Muscle of back (tissue), 13 donors: ENCODE results near the gene KCNMB1. TPM values are rescaled to one million over a fixed set of nuclear protein-coding genes. Genes with fewer than 3 reads are reported as not detected.
A peak's percentile ranks its signal among the peaks of the same experiment; 100 is the strongest.

ENCODE experiments used
- DNase-seq, 3 donors: peaks; one replicate each; pipeline versions ENCODE4 v3.0.0 to v3.0.0-alpha.2; 2013
- long read RNA-seq, 9 donors: transcript quantifications; one replicate each; lab custom pipeline, GENCODE V29; 2026
- polyA plus RNA-seq, 10 donors: library from polyadenylated mRNA; unstranded; fragments of 120-200 nt; gene quantifications; one replicate each; pipeline ENCODE4 v1.2.1, GENCODE V29; 2013; ENCODE audit not compliant: insufficient read length in 10 of 10

Gene KCNMB1, protein sequence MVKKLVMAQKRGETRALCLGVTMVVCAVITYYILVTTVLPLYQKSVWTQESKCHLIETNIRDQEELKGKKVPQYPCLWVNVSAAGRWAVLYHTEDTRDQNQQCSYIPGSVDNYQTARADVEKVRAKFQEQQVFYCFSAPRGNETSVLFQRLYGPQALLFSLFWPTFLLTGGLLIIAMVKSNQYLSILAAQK
- under 1 TPM; 0.30 to 0.83 (median 0.55) TPM for polyA plus RNA-seq
- long read RNA-seq, donor 1: 0 reads
- long read RNA-seq, donor 2, full-length matches to known transcripts: 1 of 1 reads
- long read RNA-seq, donor 2, partial matches to known transcripts: 0 of 1 reads
- long read RNA-seq, donor 2, other reads (novel, unspliced or antisense): 0 of 1 reads
- long read RNA-seq, donor 3: 0 reads
- long read RNA-seq, donor 4, full-length matches to known transcripts: 2 of 2 reads
- long read RNA-seq, donor 4, partial matches to known transcripts: 0 of 2 reads
- long read RNA-seq, donor 4, other reads (novel, unspliced or antisense): 0 of 2 reads
- long read RNA-seq, donor 5, full-length matches to known transcripts: 2 of 2 reads
- long read RNA-seq, donor 5, partial matches to known transcripts: 0 of 2 reads
- long read RNA-seq, donor 5, other reads (novel, unspliced or antisense): 0 of 2 reads
- long read RNA-seq, donor 6, full-length matches to known transcripts: 1 of 1 reads
- long read RNA-seq, donor 6, partial matches to known transcripts: 0 of 1 reads
- long read RNA-seq, donor 6, other reads (novel, unspliced or antisense): 0 of 1 reads
- long read RNA-seq, donor 7, full-length matches to known transcripts: 2 of 2 reads
- long read RNA-seq, donor 7, partial matches to known transcripts: 0 of 2 reads
- long read RNA-seq, donor 7, other reads (novel, unspliced or antisense): 0 of 2 reads
- long read RNA-seq, donor 8, full-length matches to known transcripts: 2 of 2 reads
- long read RNA-seq, donor 8, partial matches to known transcripts: 0 of 2 reads
- long read RNA-seq, donor 8, other reads (novel, unspliced or antisense): 0 of 2 reads
- long read RNA-seq, donor 9: 0 reads

DNA sequence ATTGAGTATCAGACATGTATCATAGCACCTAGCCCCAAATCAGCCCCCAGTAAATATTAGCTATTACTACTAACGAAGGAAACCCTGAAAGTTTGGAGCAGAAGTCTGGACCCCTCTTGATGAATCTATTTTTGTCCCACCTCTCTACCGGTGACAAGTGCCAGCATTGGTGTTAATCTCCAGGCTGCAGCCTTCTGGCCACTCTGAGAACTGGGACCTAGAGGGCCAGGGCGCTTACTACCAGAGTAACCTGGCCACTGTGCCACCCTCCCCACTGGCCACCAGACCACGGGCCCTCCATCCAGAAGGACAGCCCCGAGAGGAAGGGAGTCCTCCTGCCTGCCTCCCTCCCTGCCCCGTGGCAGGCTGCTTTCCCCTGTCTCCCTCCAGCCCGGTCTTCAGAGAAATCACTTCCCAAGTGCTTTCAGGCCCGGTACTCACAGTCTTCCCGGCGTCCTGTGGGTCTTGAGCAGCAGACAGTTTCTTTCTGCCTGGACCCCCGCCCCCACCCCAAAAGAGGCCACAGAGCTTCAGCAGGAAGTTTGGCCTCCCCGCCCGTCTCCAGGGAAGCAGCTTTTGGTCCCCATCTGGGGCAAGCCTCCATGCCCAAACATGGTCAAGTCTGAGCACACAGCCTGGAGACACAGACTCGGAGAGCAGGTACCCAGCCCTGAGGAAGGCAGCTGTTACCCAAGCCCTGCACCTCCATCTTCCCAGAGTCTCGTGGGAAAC, at the start of gene KCNMB1:
TSS of gene KCNMB1 (minus strand) at position 550 of the 732 bp plus-strand sequence. CDS start 3,920 bp downstream, outside the sequence.
- DNase-seq: peak in 1 of 3 donors; percentile 46

DNA sequence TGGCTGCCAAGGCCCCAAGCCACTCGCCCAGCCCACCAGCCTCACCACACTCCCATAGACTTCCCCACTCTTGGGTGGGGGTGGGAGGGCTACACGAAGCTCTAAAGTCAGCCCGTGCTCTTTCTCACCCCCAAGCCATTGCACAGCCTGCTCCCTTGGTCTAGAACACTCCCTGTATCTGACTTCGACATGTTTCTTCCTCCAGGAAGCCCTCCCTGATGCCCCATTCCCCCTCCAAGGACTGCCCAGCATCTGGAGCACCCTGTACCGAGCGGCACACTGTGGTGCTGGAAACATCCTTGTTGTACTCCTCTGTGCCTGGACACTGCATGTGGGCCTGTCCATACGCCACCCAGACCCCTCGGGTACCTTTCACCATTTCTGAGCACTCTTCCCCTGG, 49.4 kb upstream of the KCNMB1 start:
- DNase-seq: no peak

DNA sequence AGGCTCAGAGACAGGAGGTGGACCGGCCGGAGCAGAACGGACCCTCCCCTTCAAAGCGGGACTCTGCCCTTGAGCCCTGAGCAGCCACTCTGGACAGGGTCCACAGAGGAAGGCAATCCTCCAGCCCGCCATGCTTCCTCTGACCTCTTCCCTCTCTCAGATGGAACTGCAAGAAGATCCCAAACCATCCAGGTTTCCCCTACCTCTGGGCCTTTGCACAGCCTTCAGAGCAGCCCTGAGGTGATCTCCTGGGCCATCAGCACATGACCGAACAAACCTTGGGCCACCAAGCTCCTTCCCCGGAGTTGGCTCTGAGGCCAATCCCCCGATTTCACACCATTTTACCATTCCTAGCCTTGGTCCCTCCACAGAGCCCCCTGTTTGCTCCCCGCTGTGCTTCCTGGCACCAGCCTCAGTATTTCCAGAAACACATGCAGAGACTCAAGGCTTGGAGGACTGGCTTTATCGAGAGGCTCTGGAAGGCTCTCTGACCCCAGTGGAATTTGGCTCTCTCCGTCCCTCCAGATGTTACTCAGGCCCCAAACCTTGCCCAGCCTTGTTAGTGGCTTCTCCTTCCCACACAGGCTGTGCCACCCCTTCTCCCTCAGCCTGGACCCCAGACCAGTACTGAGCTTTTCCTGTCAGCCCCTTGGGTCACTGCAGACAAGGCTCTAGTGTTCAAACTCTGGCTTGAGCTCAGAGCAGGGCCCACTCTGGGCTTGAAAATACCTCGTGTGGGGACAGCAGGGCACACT, 48.6 kb upstream of the KCNMB1 start:
- no peak for DNase-seq

DNA sequence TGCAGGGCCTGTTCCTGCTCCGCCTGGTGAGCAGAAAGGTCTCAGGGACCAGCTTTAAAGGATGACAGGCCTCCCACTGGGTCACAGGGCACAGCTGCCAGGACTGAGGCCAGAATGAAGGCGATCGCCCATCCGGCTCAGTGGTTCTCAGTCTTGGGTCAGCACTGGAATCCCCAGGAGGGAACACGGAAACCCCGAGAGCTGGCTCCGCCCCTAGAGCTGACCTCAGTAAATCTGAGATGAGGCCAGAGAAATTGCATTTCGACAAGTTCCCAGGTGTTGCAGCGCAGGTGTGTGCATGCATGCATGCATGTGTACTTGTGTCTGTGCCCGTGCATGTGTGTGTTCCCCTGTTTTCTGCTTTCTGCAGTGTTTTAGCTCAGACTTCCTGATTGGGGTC, 47.2 kb upstream of the KCNMB1 start:
- no peak for DNase-seq

DNA sequence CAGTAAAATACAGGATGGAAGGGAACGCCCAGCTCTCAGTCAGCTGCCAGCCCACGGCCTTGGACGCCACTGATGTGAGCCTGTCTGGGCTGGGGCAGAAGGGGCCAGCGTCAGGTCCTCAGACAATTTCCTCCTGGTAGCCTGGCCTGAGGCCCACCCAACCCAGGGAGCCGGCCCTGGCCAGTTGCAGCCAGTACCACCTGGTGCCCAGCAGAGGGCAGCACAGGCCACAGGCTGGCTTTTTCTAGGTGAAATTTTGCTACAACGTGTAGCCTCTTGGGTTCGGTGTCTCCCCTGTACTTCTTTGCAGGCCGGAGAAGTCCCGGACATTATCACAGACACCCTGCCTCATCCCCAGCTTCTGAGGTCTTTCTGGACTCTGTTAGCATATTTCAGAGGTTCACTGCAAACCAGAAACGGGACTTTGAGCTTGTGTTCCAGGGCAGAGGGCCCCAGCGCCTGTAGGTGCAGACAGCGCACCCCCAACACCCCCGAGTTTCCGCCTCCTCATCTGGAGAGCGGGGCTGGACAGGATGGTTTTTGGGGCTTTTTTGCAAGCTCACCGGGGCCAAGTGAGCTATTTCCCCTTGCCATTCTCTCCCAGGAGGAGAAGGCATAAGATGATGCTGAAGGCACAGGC, 45.9 kb upstream of the KCNMB1 start:
- DNase-seq: peak; percentile 52 to 89 (median 83)

DNA sequence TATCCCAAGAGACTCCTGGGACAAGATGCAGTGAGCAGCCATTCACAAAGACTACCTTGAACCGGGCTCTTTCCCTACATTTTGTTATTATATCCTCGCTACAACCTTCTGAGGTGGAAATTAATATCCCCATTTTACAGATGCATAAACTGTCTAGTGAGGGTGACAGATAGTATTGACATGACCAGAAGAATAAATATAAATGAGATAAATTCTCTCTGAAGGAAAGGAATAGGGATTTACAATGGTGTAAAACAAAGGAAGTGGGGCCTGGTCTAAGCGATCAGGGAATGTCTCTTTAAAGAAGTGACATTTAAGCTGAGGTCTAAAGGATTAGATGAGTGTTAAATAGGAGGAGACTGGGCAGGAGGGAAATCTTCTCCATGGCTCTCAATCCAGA, 43.5 kb upstream of the KCNMB1 start:
- no peak for DNase-seq

DNA sequence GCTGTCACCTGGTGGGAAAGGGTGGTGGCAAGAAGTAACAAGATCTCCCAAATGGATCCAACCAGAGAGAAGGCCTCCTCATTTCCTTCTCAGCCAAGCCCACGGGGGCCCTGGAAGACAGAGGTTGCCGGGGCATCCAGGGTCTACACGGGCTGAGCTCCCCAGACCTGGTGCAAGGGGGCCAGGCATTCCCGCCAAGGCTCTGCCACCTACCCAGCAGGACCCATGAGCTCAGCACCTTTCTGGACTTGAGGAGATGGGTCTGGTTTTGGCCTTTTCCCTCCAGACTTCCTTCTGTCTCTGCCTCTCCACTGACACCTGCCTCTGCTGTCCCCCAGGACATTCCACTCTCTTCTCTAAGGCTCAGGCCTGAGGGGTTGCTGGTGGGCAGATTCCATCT, 42.4 kb upstream of the KCNMB1 start:
- no peak for DNase-seq

DNA sequence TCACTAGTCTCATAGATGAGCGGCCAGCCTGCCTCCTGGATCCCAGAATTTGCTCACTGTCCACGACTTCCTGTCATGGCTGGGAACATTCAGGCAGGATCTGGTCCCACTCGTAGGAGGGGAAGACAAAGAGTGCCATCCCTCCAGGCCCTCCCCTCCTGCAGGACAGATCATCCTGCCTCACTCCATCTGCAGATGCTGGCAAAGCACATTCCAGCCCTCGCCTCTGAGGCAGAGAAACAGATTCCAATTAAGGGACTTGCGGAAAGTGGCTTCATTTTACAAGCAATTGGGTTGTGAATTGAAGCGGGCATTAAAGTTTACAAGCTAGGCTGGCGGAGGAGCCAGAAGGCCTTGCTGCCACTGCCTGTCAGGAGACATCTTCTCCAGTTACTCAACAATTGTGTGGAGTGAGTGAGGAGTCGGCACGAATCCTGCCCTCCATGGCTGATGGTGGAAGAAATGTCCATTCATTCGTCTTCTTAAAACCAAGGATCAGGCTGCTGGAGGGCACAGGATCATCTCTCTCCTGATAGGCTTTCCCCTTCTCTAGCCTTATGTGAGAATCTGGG, 41.8 kb upstream of the KCNMB1 start:
- DNase-seq: no peak

DNA sequence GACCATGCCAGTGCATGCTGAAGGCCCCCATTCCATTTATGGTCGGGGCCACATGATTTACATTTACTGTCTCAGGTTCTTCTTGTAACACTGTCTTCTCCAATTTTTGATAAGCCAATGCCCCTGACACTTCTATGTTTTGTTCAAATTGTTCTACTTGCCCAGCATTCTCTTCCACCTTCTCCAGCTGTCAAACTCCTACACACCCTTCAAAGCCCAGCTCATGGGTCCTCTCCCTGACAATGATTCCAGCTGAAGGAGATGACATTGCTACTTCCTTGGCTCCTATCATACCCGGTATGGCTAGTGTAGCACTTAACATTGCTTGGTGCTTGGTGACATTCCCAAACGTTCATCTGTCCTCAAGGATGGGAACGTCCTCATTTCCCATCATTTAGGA, 41.1 kb upstream of the KCNMB1 start:
- no peak for DNase-seq

DNA sequence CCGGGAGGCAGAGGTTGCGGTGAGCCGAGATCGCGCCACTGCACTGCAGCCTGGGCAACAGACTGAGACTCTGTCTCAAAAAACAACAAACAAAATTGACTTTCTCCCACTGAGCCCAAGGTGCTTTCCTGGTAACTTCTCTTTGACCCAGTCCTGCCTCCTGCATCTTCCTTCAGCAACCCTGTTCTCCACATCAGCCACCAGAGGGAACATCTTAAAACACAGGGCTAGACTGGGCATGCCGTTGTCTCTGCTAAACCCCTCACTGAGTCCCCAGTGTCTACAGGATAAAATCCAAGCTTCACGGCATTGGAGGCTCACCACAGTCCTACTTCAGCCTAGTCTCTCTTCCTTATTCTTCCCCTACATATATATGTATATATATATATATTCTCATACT, 39.8 kb upstream of the KCNMB1 start:
- no peak for DNase-seq

DNA sequence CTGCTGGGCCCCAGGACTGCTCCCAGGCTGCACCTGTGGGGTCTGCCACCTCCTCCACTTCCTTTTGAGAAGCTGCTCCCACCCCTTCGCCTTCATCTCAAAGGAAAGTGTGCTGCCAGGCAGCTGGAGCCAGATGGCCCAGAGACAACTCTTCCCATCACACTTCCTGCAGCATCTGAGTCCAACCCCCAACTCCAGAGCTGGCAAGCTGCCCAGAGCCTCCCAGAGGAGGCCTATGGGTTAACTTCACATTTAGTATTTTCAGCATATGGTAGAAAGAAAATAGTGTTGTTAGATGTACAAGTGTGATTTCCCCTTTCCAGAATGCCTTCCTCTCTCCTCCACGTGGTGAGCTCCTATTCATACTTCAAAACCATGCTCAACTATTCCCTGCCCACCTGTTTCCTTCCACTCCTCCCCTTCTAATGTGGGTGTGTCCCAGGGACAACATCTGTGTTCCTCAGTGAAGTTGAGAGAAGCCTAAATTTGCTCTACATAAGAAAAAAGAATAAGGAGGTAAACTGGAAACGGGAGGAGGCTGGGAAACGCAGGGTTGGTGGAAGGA, 38.6 kb upstream of the KCNMB1 start:
- peak; percentile 52 to 97 (median 92) for DNase-seq

DNA sequence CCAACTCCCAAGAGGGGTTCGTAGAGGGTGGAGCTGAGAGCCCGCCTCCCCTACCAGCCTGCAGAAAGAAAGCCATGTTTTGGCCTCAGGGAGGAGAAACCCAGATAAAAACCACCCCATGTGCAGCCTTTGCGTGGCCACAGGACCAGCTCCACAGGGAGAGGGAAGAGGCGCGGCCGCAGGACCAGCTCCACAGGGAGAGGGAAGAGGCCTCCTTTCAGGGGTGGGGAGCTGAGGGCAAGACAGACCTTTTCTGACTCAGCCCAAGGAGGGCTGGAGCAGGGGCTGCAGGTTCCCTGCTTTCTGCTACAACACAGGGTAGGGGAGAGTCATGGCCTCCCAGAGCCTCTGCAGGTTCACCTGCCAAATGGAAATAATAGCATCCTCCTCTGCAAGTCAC, 37.6 kb upstream of the KCNMB1 start:
- peak in 1 of 3 donors; percentile 38 for DNase-seq

DNA sequence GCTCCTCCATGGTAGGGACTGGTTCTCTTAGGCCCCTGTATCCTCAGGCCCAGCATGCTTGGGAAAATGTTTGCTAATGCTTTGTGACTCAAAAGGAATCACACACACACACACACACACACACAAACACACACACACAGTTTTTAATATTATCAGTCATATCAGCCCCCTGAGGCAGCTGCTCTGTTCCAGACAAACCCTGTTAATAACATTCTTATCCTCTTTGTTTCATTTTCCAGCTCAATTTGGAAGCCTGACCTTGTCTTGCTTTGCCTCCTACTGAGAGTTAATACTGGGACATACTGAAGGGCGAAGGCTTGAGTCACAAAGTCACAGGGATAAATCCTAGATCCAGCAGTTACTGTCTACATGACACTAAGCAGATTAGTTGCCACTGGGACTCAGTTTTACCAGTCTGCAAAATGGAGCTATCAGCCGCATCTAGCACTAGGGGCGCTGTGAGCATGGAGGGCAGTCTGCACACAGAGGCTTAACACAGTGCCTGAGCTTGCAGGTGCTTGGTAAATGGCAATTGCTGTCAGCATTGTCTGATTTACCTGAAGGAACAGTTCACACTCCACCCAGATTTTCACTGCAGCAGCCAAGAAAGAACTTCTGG, 37.1 kb upstream of the KCNMB1 start:
- DNase-seq: peak in 1 of 3 donors; percentile 47

DNA sequence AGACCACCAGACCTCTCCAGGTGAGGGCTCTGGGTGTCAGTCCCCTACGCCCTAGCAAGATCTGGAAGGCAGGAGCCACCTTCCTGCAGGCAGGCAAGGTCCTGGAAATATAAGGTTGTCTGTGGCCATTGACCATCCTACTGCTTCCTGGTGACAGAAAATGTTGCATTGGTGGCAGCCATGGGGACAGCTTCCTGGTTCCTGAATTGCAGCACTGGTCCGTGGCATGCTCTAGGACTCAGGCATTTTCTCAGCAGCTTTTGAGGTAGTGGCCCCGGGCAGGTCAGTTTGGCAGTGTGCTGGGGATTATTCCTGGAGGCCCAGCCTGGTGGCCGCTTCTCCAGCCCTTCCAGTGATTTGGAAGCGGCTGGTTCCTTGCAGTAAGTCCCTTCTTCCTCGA, 36.6 kb upstream of the KCNMB1 start:
- no peak for DNase-seq

DNA sequence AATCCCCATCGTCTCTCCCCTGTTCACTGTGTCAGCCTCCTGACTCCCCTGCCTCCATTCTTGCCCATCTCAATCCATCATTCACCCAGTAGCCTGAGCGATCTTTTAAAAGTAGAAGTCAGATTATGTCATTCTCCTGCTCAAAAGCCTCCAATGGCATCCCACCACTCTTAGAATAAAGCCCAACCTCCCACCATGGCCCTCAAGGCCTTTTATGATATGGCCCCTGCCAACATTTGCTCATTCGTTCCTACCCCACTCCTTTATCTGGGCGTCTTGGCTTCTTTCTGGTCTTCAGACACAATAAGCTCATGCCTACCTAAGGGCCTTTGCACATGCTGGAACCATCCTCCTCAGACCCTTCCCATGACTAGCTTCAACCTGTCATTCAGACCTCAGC, 35.5 kb upstream of the KCNMB1 start:
- no peak for DNase-seq

DNA sequence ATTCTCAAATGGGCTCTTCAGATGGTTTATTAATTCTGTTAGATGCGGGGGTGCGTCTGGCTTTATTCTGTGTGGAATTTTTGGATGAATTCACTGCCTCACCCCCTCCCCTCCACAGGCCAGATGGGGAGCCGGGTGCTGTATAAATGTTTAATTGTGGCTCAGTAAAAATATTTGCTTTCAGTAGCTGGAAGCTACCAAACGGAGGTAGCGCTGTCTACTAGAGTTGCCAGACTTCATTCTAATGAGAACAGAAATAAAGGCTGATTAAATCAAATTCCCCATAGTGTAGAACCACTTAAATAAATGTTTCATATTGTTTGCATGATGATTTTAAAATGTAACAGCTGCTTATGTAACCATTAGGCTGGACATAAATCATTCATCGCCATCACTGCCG, 34.5 kb upstream of the KCNMB1 start:
- no peak for DNase-seq

DNA sequence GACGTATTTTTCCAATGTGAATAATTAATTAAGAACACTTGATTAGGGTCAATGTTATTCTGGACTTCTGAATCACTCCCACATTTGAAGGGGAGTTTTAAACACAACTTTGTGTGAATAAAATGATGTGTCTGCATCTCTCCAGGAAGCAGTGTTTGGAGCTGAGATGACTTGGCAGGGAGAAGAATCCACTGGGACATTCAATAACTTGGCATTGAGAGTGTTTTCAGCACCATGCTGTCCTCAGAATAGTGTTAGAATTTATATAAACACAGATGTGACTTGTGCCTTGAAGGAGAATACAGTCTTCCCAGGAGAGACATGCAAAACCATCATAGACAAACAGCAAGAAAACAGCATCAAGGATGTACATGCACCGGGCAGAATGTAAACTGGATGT, 32.7 kb upstream of the KCNMB1 start:
- peak; percentile 32 to 88 (median 68) for DNase-seq

DNA sequence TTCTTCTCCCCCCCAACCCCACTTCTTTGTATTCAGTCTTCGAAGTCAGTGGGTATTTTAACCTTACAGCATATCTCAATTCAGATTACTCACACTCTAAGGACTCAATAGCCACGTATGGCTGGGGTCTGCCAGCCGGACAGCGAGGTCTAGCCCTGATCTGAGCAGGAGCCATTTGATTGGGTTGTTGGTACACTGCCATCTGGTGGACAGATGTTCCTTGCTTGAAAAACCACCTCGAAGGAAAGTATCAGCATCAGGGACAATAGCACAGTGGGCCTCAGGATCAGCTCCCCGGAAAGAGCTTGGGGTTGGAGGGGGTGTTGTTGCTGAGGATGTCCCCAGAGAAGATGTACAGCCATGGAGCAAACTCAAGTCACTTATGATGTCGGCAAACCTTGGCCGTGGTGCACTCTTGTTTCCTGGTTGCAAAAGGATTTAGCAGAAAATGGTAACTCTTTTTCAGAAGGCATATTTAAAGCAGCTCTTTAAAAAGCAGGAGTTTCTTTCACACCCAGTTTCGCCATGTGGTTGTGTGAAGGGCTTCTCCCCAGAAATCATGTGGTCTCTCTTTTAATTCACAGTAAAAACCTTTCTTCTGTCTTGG, 31.7 kb upstream of the KCNMB1 start:
- DNase-seq: peak; percentile 64 to 87 (median 80)

DNA sequence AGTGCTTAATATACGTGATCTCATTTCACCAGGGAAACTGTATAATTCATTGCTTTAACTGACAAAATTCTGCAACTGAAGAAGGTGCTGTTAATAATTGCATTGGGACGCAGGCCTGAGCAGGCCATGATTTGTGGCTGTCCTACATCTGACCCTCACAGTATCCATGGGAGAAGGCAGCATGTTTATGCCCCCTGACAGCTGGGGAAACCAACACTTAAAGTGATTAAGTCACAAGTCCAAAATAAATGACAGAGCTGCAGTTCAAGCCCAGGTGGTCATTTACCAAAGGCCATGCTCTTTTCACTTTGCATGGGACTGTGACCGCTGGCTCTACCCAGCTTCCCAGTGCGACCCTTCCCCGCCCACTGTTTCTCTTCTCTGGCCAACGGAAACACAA, 30.5 kb upstream of the KCNMB1 start:
- DNase-seq: no peak
